HCEC 1CT (cell line): ENCODE data around the gene ABCC3.
"Not testable (repeated sequence)": the region's sequence is repeated elsewhere in the genome, so short reads cannot be mapped to it uniquely, and the experiment has no call there.

ENCODE experiments used
- DNase-seq: peaks from one replicate; pipeline ENCODE4 v3.0.0-alpha.2; 2017

The ABCC3 gene

DNA sequence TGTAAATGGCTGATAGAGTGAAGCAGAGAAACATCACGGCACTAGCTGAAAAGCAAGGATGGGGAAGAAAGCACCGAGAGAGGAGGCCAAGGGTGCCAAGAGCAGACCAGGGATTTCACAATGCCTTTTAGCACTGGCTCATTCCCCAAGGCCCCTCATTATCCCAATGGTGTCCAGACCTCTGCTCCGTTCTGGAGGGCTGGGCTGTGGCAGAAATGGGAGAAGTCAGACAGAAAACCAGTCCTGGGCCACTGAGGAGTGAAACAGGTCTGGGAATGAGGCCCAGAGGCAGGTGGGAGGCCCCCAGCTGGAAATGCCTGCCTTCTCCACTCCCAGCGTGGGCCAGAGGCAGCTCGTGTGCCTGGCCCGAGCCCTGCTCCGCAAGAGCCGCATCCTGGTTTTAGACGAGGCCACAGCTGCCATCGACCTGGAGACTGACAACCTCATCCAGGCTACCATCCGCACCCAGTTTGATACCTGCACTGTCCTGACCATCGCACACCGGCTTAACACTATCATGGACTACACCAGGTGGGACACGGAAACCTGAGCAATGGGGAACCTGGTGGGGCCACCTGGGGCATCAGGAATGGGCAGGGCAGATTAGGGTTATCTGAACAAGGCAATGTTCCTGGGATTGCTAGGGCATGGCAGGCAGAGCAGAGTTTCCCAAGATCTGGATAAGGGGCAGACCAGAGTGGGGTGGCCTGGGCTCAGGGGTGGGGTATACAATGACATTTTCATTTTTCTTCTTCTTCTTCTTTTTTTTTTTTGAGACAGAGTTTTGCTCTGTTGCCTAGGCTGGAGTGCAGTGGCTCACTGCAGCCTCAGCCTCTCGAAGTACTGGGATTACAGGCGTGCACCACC lies 52.8 kb downstream of the ABCC3 start:
- no peak for DNase-seq

DNA sequence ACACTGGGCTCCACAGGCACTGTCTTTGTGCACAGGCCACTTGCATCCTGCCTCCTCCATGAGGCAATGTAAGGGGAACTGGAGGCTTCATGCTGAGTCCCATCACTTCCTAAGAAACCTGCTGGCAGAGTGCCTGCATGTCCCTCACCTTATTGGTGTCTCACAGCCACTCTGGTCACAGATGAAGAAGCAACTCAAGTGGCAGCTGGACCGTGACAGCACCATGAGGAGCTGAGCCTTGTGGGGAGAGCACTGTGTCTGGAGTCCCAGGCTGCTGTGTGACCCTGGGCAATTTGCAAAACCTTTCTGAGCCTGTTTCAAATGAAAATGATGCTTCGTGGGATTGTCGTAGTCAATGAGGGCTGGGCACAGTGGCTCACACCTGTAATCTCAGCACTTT lies 53.6 kb downstream of the ABCC3 start:
- no peak for DNase-seq

DNA sequence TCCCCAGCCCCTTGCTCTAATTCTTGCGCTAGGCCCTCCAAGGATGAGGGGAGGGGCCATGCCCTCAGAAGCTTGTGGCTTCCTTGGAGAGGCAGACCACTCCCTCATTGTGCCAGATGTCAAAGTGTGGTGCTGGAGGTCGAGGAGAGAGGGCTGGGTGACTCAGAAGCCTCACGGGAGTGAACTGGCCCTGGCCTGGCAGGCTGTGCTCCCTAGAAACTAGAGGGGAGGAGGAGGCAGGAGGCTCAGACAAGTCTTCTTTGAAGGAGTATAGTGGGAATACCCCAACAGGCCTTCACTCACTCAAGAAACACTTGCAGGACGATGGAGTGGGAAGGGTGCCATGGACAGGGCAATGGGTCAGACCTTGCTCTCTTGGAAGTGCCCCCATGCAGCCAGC lies 54.6 kb downstream of the ABCC3 start:
- DNase-seq: peak; percentile 72

DNA sequence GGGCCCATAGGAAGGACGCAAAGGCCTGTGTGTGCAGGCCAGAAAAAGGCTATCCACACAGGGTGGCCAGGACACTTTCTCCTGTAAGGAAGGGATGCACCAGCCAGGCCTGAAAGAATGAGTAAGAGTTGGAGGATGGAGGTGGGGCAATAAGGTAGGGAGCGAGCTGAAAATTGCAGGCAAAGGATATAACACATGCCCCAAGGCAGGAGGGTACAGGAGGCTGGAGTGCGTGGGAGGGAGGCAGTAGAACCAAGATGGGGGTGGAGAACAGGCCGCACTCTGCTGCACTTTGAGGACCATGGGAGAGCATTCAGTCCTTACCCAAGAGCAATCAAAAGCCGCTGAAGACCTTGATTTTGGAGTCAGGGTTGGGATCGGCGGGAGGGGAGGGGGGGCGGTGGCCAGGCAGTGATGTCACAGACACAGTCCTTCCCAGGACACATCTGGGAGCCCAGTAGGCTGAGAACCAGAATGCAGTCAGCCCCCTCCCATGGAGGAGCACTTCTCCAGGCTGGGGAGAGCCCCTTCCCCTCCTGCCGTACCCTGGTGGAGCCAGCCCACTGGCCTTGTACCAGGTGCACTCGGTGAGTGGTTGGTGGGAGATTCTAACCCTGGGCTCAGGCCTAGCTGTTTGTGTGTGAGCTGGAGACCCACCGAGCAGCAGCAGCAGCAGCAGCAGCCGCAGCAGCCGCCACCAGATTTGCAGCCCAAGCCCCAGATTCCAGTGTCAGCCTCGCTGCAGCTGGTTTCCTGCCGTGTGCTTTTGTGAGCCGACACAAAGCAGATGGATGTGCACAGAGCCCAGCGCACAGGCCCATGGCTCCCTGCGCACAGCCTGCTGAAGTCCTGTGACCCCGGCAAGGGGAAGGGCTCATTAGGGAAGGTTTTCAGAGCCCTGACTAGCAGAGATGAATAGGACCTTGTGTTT lies 55.5 kb downstream of the ABCC3 start:
- no peak for DNase-seq

DNA sequence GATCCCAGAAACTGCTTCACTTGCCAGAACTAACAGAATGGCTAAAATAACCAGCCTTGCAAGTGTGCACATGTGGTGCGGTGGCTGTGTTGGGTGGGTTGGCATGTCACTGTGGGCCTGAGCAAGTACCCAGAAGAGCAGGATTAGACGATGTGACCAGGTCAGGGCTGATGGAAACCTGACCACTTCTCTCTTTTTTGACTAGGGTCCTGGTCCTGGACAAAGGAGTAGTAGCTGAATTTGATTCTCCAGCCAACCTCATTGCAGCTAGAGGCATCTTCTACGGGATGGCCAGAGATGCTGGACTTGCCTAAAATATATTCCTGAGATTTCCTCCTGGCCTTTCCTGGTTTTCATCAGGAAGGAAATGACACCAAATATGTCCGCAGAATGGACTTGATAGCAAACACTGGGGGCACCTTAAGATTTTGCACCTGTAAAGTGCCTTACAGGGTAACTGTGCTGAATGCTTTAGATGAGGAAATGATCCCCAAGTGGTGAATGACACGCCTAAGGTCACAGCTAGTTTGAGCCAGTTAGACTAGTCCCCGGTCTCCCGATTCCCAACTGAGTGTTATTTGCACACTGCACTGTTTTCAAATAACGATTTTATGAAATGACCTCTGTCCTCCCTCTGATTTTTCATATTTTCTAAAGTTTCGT lies 56.3 kb downstream of the ABCC3 start:
- no peak for DNase-seq

DNA sequence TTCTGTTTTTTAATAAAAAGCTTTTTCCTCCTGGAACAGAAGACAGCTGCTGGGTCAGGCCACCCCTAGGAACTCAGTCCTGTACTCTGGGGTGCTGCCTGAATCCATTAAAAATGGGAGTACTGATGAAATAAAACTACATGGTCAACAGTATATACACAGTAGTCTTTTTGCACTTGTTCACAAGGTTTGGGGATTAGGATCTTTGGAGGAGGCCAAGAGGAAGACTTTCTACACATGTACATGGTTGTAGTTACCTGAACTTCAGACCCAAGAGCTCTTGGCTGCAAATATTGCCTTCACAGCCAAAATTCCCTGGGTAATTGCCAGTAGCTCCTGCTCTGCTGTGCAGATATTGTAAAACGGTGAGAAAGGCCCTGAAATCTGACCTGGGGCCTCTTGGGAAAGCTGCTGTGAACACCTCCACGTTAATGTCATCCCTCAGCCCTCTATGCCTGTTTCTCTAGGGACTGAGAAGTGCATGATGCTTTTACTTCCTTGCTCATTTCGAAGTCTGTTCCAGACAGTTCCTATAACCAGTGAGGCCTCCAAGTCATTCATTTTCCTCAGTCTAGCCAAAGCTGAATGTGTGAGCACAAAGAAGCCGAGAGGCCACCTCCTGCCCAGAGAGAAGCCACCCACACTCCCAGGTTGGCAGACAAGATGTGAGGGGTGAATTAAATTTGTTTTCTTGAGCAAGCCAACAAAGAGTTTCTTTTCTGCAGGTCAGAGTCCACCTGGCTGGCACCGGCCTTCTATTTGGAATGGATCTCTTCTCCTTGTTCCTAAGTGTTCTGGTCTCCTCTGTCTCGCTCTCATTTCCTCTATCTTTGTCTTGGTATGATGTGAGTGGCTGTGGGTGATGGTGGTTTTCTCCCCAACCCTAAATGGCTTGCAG lies 57.1 kb downstream of the ABCC3 start:
- DNase-seq: no peak

DNA sequence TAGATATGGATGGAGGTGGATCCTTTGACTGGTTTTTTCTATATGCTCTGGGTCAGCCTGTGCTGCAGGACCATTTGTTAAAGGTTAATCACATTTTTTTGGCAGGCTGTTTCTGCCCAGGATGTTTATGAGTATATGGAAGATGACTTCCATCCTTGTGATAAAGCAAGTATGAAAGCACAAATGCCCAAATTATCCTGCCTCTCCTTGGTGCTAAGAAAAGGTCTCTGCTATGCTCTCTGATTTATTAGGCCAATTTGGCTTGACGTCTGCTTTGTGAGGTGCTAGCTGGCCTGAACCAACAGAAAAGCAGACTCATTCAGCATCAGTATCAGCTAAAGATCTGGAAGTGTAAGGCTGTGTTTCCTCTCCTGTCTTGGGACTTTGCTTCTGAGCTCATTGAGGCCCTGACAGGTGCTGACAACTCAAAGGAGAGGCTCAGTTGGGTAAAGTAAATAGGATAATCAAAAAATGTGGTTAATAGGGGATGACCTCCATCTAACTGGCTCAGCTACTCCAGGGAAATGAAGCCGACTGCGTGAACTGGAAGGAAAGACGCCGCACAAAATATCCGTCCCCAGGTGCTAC lies 57.9 kb downstream of the ABCC3 start:
- no peak for DNase-seq

DNA sequence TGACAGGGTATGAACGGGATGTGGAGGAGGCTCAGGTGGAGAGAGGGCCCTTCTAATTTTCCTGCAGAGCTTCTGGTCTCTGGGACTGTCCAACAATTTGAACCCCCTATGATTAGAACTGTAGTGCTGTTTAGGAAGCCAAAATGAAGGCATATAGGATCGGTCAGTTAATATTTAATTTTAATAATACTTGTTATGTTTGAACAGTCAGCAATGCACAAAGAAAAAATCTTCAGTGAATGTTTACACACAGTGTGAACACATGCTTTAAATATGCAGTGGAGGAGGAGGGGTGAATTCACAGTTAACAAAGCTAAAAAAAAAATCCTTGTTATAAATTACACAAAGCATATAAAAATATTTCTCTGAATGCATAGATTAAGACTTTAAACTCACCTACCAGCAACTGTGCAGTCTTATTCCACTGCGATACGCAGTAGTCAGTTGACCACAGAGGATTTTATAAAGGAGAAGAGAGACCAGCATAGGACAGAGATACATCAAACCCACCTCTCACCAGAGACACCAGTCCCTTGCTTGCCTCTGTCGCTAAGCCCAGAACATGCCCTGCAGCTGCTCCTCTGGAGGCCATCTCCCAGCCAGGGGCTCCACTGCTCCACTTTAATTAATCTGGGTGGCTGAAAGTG lies 58.5 kb downstream of the ABCC3 start:
- no peak for DNase-seq

DNA sequence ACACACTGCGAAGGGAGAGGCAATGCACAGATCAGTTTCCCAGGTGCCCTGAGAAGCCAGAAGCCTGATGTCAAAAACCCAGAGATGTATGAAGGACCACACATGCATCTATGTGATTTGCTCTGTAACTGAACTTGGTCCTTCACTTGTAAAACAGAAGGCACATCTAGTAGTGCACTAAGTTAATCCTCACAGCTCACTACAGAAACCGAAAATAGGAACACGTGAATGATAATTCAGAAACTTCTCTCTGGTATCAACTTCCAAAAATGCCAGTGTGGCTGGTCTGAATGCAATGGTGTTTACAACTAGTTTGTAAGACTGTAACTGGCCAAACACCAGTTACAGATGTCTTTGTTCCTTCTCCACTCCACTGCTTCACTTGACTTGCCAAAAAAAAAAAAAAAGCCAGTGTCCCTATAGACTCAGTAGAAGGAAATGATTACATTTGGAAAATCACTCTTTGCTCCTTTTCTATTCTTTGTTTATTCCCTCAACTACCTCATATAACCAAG lies 61.7 kb downstream of the ABCC3 start:
- no peak for DNase-seq

DNA sequence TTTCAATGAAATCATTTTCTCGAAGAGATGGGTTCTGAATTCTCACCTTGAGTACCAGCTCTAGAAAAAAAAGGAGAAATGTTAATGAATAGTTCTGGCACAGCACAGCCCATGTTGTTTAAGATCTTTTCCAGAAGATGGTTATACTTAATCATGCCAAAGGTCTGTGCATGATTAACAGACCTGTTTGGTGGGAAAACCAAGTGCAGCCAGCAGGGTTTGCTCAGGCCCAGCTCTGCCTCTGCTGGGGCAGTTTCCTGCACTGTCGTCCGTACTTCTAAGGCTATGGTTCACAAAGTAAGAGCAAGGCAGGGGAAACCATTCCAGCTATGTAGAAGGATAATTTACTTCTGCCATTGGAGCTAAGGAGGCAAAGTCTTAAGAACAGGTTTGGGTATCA lies 62.4 kb downstream of the ABCC3 start:
- no peak for DNase-seq

DNA sequence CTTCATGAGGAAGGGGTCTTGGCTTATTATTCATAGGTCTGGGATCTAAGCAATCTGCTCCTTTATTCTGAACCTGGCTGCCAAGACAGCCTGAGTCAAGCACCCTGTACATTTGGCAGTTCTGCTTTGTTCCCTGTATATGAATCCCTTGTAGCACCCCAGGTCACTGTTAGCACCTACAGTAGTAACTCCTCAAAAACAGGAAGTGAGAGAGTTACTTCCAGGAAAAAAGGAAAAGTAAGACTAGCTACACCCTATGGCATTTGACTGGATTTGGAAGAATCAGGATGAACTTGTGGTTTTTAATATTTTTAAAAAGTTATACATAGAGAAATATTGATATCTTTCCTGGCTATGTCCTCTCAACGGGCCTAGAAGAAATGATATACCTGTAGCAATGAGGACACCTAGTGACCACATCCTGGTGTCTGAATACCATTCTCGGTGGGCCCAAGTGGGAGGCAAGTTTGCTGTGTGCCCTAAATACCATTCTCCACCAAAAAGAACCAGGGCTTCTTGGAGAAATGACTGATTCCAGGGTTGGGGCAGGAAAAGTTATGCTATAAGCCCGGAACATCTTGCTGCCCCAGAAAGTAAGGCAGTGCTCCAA lies 63.1 kb downstream of the ABCC3 start:
- DNase-seq: no peak

DNA sequence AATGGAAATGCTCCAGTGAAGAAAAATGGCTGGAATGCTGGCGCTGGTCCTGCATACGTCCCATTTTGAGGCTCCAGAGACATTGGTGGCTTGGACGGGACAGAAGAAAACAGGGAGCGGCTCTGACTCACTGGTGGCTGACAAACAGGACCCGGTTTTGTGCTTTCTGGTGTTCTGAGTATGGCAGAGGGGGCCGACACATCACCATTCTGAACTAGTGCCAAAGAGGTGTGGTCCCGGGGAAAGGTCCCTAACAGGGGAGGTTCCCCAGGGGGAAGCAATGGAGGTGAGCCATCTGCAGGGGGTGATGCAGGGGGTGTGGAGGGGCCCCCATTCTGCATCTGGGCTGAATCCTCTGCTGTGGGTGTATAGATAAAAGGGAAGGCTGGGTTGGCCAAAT lies 64.7 kb downstream of the ABCC3 start:
- no peak for DNase-seq

DNA sequence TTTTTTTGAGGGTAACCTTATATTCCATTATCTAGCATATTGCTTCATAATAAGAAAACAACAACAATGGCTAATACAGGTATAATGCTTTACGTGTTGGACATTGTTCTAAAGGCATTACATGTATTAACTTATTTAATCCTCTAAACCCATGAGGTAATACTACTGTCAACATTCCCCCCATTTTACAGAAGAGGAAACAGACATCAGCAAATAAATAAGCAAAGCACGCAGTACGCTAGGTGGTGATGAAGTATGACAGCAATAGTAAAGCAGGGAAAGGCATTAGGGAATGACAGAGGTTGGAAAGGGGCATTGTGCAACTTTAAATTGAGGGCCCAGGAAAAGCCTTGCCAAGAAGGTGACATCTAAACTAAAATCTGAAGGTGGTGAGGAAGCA lies 68.5 kb downstream of the ABCC3 start:
- no peak for DNase-seq

DNA sequence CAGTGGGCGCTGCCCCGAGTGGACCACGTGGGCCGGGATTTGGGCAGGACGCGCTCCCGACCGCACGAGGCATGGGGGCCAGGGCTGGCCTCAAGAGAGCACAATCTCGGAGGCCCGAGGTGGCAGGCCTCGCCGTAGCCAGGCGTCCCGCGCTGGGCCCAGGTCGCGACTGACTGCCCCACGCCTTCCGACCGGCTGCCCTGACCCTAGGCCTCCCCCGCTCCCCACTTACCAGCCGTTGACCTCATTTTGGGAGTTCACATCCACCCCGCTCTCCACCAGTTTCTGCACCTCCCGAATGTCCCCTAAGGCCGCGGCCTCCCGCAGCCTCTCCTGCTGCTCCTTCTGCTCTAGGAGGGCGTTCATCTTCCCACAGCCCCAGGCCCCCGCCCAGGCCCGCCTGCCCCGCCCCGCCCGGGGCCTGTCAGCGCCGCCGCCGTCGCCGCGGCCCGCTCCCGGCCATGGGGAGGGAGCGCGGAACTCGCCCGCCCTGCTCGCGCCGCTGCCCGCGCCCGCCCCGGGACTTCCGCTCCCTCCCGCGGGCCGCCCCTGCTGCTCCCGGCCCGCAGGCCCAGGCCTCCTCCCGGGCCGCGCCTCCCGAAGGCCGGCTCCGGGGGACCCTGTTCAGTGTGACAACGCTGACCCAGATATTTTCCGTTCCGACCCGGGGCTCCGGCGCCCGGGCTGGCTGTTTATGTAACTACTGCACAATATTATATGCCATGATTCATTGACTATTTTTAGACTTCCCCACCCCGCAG lies 72.8 kb downstream of the ABCC3 start, which contains the start of gene ANKRD40:
Gene ANKRD40, minus strand, starts transcription at position 626 of the 761 bp plus-strand sequence. Its CDS starts 260 bp downstream, at position 366.
- DNase-seq: peak; percentile 94

DNA sequence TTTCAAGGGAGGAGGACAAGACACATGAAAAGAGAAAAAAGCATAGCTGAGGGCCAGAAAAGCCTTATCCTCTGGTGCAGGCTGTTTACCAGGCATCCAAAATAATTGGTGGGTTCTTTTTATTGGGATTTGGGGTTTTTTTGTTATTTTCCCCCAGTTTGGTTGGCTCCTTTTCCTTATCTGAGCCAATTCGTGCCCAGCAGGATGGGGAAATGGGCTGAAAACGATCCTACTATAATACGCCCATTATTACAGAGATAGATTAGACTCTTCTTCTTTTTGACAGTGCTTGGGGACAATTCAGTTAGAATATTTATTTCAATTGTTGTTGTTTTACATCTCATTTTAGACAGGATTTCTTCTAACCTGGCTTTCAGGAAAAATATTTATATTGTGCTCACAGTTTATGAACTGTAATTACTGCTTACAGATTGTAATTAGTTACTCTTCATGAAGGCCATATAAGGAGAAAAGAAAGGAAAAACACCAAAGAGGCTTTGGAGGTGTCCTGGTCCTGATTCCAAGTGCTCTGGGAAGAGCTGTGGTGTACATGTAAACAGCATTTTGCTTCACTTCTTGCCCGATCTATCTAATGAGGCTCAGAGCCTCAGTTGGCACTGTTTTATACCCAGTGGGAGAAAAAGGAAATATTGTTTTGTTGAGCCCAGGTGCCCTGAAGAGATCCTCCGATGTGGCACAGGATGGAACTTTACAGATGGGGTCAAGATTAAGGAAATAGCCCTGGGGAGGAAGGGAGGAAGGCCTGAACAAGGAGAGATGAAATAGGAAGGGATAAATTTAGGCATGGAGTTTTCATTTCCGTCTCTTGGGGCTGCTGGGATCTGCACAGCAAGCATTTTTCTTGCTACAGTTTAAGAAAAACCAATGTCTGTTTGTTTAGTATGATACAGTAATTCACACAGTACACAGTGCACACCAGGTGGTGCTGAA lies 73.6 kb downstream of the ABCC3 start:
- peak; percentile 47 for DNase-seq

DNA sequence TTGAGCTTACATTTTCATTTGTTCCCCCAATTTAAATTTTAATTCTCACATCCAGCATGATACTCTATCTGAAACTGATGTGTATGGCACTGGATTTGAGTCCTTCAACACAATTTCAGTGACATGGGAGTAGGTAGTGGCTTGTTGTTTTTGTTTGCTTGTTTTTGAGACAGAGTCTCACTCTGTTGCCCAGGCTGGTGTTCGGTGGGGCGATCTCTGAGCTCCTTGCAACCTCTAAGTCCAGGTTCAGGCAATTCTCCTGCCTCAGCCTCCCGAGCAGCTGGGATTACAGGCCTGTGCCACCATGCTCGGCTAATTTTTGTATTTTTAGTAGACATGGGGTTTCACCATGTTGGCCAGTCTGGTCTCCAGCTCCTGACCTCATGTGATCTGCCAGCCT lies 74.4 kb downstream of the ABCC3 start:
- DNase-seq: not testable (repeated sequence)

DNA sequence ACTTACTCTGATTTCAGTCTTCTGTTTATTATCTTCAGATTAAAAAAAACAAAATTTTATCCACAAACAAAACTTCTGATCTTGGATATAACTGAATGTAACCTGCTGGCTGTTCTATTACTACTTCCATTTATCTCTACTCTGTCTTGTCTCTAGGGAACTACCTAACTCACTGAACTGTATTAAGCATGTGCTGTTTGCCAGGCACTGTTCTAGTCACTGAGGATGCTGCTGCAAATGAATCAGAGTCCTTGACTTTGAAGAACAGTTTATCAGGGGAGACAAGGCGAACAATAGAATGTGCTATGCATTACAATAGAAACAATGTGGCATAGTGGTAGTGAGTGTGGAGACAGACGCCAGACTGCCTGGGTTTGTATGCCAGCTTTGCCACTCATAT lies 75.3 kb downstream of the ABCC3 start:
- no peak for DNase-seq

DNA sequence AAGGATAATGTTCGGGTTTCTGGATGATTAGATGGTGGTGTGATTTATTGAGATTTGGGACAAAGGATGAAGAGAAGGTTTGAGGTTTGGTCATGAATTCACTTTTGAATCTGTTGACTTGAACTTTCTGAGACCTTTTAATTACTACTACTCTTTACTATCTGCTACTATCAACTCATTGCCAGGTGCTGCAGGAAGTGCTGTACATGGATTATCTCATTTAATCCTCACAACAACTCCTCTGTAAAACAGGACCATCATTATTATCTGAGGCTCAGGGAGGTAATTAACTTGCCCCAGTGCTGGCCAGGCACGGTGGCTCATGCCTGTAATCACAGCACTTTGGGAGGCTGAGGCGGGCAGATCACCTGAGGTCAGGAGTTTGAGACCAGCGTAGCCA lies 76.0 kb downstream of the ABCC3 start:
- DNase-seq: no peak

DNA sequence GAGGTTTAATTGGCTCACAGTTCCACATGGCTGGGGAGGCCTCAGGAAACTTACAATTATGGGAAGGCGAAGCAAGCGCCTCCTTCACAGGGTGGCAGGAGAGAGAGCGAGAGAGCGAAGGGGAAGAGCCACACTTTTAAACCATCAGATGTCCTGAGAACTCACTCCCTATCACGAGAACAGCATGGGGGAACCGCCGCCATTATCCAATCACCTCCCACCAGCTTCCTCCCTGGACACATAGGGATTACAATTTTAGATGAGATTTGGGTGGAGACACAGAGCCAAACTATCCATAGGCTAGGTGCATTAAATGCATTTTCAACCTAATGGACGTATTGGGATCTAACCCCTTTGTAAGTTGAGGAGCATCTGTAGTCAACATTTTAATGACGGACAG lies 78.0 kb downstream of the ABCC3 start:
- DNase-seq: no peak
